Measurements from ENCODE around the gene LHFPL6. TPM values are rescaled to one million over a fixed set of nuclear protein-coding genes. Genes with fewer than 3 reads are reported as not detected.

LHFPL6 gene
- total RNA-seq, 1 donor from 2014 or later: 54.3 TPM

GRCh38 chr13:39310961-39311360 is 292.0 kb downstream of the LHFPL6 start:
- intact Hi-C loops (cut with micrococcal nuclease): no loop called here
- peak; percentile 39 for ATAC-seq

GRCh38 chr13:39306639-39307589 is 296.1 kb downstream of the LHFPL6 start:
- DNase-seq (no peak), ATAC-seq (no peak)
- intact Hi-C loops (cut with micrococcal nuclease): no loop called here

More at GRCh38 chr13:39310961-39311360, 292.0 kb downstream of the LHFPL6 start:
- DNase-seq: no peak

GRCh38 chr13:39302820-39303219 is 300.2 kb downstream of the LHFPL6 start:
- ATAC-seq: no peak
- no peak for DNase-seq
- intact Hi-C loops (cut with micrococcal nuclease): no loop called here

- ATAC-seq (no peak), DNase-seq (no peak)
- intact Hi-C loops (cut with micrococcal nuclease): no loop called here
These were observed 304.0 kb downstream of the LHFPL6 start for GRCh38 chr13:39298951-39299350.

GRCh38 chr13:39297664-39298171 is 305.3 kb downstream of the LHFPL6 start:
- no peak for DNase-seq
- intact Hi-C loops (cut with micrococcal nuclease): no loop called here
- ATAC-seq: peak; percentile 40

GRCh38 chr13:39297023-39297422 is 306.0 kb downstream of the LHFPL6 start:
- ATAC-seq: peak; percentile 17
- no peak for DNase-seq
- intact Hi-C loops (cut with micrococcal nuclease): no loop called here

GRCh38 chr13:39296193-39296592 is 306.8 kb downstream of the LHFPL6 start:
- no peak for DNase-seq
- intact Hi-C loops (cut with micrococcal nuclease): no loop called here
- no peak for ATAC-seq

Other genes with a start within 250 kb of the LHFPL6 start
- 21.8 TPM for gene COG6, start 52.5 kb upstream of the LHFPL6 start, total RNA-seq

Measured in left ventricle myocardium superior (tissue), 1 donor.